HG03460 (cell line): Measurements from ENCODE around the gene TLR6.

Source experiments
- ATAC-seq: cut with Tn5 transposase; IDR thresholded peaks from one replicate; pipeline ENCODE4 v1.9.1; 2021; ENCODE audit not compliant: unreplicated experiment

Gene TLR6, protein sequence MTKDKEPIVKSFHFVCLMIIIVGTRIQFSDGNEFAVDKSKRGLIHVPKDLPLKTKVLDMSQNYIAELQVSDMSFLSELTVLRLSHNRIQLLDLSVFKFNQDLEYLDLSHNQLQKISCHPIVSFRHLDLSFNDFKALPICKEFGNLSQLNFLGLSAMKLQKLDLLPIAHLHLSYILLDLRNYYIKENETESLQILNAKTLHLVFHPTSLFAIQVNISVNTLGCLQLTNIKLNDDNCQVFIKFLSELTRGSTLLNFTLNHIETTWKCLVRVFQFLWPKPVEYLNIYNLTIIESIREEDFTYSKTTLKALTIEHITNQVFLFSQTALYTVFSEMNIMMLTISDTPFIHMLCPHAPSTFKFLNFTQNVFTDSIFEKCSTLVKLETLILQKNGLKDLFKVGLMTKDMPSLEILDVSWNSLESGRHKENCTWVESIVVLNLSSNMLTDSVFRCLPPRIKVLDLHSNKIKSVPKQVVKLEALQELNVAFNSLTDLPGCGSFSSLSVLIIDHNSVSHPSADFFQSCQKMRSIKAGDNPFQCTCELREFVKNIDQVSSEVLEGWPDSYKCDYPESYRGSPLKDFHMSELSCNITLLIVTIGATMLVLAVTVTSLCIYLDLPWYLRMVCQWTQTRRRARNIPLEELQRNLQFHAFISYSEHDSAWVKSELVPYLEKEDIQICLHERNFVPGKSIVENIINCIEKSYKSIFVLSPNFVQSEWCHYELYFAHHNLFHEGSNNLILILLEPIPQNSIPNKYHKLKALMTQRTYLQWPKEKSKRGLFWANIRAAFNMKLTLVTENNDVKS

DNA sequence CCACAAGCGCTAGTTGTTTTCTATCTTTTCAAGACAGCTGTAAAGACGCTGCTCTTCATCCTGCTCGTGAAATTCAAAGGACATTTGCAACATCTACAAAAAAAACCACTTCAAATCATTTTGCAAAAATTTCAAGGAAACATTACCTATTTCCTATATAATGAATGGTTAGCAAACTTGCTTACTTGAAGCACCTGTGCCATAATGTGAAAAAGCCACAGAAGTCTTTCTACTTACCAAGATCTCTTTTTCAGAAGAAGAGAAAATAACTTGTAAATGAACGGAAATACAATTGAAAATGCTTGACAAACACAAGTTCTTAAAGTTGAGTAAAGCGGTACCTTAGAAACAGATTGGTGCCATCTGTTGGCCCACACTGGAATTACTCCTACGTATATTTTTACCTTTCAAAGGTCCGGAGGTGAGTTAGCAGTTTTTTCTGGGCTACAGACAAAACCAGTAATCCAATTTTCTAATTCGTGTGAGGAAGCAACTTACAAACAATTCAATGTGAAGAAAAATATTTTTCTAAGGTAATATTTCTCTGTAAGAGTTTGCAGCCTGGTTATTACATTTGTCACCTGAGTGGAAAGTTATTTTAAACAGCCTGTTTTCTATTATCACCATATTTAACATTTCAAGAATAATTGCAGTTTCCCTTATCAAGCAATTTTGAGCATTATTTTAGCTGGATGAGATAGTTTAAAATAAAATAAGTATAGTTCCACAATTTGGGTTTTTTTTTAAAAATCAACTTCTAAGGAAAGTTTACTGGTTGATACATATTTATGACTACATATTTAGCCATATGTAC lies at the start of gene TLR6:
Gene TLR6, minus strand, starts transcription at position 294 of the 814 bp plus-strand sequence. CDS start 27,344 bp downstream, outside the sequence.
- ATAC-seq: peak; percentile 36

- no peak for ATAC-seq
Measured at GRCh38 chr4:38905652-38906385, 49.2 kb upstream of the TLR6 start.

DNA sequence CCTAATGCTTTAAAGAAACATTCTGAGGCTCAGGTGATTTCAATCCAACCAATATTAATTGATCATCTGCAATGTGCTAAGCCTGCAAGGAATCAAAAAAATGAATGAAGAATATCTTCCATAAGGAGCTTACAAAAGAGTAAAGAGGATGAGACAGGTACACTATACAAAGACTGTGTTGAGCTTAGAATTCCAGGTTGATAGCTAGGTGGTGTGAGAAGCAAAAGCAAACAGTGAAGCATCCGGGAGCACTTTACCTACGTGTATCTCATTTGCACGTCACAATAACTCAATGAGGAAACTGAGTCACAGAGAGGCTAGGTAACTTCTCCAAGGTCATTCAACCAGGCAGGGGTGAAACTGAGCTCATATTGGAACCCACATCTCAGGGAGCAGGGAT lies 48.1 kb upstream of the TLR6 start:
- ATAC-seq: no peak

DNA sequence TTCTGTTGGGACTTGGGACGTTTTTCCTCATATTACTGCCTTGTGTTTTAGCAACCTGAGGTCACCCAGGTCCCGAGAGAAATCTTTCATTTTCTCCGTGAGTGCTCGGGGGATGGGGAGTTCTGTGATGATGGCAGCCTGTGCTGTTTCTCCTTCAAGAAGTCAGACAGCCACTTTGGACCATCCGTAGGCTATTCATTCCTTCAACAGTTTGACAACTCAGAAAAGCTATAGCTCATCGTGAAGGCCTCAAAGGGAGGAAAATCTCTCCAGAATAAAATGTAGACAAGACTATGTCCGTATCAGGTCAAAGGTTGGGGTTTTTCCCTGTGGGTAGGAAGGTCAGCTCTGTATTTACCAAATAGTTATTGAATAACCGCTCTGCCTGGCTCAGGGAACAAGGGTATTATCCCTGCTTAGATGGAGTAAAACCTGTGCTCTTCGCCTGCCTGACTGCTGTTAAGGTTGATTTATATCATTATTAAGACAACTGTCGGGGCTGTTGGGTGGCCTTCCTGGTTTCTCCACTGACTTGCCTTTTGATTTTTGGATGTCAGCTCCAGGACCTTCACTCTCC lies 47.6 kb upstream of the TLR6 start:
- no peak for ATAC-seq

- ATAC-seq: no peak
Measured at GRCh38 chr4:38902695-38903094, 46.1 kb upstream of the TLR6 start.

DNA sequence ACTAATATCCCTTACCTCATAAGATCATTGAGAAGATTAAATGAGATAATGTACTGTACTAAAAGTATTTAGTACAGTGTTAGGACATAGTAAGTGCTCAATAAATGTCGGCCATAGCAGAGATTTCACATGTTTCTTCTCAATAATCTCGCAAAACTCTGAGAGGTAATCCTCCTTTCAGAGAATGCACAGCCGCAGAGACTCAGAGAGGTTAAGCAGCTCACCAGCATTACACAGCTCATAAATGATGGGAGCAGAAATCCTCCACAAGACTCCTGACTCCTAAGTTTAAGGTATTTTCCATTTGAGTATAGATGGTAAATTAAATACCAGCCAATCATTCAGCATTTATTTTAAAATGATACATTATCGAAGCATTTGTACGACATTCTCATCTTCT lies 45.6 kb upstream of the TLR6 start:
- no peak for ATAC-seq

DNA sequence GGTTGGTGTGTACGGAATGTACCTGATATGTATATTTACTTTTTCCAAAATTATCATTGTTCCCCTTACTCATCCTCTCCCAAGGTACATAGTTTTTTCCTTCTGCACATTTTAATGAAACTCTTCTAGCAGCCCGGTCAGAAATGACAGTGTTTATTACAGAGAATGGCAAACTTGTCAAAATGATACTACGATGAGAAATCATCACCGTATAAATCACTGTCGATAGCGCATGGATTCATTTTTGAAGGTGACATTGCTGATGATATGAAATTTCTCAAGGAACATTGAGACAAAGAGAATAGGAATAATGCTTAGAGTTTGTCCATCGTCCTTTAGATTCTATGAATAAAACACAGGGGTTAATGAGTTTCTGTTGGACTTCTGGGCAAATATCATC lies 41.6 kb upstream of the TLR6 start:
- no peak for ATAC-seq

DNA sequence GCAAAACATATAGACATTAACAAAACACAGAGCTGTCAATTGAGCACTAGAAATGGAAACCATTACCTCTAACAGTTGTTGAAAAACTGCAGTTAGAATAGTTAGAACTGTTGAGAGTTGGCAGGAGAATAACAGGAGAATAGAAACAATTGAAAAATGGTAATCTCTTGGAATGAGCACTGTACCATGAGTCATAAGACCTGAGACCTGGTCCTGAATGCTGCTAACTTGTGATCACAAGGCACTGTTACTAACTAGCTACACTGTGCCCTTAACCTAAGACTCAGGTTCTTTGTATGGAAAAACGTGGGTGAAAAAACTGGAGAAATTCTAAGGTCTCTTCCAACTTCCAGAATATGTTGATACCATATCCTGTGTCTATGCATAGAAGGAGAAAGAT lies 40.3 kb upstream of the TLR6 start:
- no peak for ATAC-seq

- ATAC-seq: no peak
Measured at GRCh38 chr4:38894322-38894982, 37.8 kb upstream of the TLR6 start.

- ATAC-seq: no peak
Measured at GRCh38 chr4:38891051-38891983, 34.7 kb upstream of the TLR6 start.

DNA sequence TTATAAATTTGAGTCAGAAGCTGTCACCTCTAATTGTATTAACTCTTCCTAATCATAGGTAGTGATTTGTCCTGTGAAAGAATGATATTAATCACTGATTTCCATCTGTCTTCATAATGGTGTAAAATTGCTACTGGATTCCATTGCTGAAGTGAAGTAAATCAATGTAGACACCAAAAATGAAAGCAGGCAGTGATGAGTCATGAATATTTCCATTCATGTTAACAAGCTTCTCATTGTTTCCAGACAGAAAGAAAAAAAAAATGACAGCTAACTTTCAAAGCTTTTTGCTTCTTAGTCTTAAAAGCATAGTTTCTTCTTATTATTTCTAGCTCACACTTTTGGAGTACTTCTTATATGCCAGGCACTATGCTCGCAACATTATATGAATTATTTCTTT lies 32.5 kb upstream of the TLR6 start:
- no peak for ATAC-seq

- ATAC-seq: no peak
Measured at GRCh38 chr4:38884254-38884653, 27.6 kb upstream of the TLR6 start.

DNA sequence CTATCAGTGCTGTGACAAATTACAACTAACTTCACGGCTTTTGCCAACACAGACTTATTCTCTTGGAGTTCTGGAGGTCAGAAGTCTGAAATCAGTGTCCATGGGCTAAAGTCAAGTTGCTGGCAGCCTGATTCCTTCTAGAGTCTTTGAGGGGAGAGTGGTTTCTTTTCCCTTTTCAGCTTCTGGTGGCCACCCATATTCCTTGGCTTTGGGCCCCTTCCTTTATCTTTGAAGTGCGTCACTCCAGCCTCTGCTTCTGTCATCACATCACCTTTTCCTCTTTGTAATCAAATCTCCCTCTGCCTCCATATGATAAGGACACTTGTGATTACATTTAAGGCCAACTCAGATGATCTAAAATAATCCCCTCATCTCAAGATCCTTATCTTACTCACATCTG lies 20.0 kb upstream of the TLR6 start:
- ATAC-seq: no peak

- no peak for ATAC-seq
Measured at GRCh38 chr4:38873290-38873944, 16.8 kb upstream of the TLR6 start.

- ATAC-seq: no peak
Measured at GRCh38 chr4:38872620-38873019, 16.0 kb upstream of the TLR6 start.

DNA sequence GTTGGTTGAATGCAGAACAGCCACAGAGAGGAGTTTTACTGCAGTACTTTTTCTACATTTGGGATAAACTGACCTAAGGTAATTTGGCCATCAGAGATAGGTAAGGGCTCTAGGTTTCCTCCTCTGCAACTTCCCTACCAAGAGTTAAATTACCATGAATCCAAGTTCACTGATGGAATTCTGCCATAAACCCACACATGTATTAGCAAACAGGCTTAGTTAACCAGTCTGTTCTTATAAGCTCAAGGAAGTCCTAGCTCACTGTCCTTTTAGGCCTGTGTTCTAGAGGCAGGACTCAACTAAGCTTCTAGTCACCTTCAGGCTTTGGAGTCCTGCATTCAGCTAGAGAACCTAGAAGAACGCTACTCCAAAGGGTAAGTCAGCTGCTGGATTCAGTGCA lies 15.0 kb upstream of the TLR6 start:
- ATAC-seq: no peak

DNA sequence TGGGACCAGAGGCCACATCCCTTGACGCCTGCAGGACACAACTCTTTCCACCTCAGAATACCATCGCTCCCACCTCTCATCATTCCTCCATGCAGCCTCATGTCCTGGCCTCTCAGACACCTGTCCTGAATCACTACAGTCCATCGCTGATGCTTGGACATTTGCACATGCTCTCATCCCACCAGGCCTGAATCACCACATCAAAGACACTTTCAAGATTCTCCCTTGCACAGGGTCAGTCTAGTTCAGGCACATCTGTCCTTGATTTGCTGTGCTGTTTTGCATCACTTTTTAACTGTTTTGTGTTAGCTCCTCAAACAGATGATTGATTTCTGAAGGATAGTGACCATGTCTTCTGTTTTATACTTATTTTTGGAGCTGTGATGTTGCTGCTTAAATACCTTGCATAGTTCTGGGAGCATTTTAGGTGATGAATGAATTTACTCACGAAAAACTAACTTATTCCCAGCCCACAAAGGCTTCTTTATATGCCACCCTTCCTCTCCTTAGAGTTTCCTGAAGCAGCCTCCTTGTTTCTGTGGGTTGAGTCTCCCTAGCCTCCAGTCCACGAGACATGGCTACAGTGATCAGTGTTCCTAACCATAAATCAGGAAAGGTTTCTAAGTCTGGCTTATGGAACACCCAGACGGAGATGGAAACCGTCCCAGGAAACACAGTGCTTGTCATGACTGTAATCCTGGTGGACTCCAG lies 13.6 kb upstream of the TLR6 start:
- ATAC-seq: no peak

DNA sequence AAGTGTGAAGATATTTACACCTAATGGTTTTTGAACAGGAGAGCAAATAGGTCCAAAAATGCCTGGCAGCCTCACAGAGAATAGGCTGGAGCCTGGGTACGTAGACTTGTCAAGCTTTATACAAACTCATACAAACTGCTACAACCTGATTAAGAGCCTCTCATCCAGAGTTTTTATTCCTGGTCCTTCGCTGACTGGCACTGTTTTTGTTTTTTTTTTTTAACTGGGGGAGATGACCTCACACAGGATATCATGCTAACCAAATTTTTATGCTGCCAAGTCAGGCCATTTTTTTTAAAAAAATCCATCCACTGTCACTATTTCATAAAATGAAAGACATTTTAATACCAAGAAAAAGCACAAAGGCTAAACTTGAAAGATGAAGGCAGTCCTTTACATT lies 12.9 kb upstream of the TLR6 start:
- ATAC-seq: no peak
